H1 (cell line): ENCODE results near the gene LIX1L. TPM values are rescaled to one million over a fixed set of nuclear protein-coding genes. Genes with fewer than 3 reads are reported as not detected.

Source experiments
- CTCF ChIA-PET: fragments of 300-600 bp; sonication (Branson Sonifier 250); formaldehyde crosslinking; loops from one replicate; lab custom pipeline; 2021; ENCODE audit not compliant: partially characterized antibody; lab: Charles Lee
- POLR2A ChIA-PET: fragments of 300-600 bp; sonication (Branson Sonifier 250); formaldehyde crosslinking; loops from one replicate; lab custom pipeline; 2021; ENCODE audit warnings: inconsistent platforms; ENCODE audit not compliant: partially characterized antibody; lab: Charles Lee
- DNase-seq, 2 experiments: peaks; one replicate each; pipeline versions ENCODE4 v3.0.0 to v3.0.0-alpha.2; 2010 to 2022; ENCODE audit warnings: low spot score in 2 of 2, low read depth in 1 of 2, mixed read lengths in 1 of 2
- FAIRE-seq: peaks from 2 replicates; lab custom pipeline; 2011; peaks lifted over from hg19 to GRCh38; lab: Jason Lieb, UNC
- H2AFZ ChIP-seq: 2 replicates; pipeline ENCODE4 v1.8.1; 2012; ENCODE audit warnings: low read length, inconsistent platforms
- H2AK5ac ChIP-seq: 2 replicates; pipeline ENCODE4 v1.6.1; 2013; ENCODE audit warnings: low read depth, low read length
- H2BK120ac ChIP-seq: replicated peaks from 2 replicates; pipeline ENCODE3; 2013; ENCODE audit warnings: low read depth, low read length, inconsistent platforms
- H2BK12ac ChIP-seq: 2 replicates; pipeline ENCODE4 v1.6.1; 2013; ENCODE audit warnings: low read depth, low read length
- H2BK15ac ChIP-seq: 2 replicates; pipeline ENCODE4 v1.6.1; 2013; ENCODE audit warnings: low read length
- H2BK20ac ChIP-seq: 2 replicates; pipeline ENCODE4 v1.6.1; 2013; ENCODE audit warnings: low read length
- H2BK5ac ChIP-seq: 2 replicates; pipeline ENCODE4 v1.6.1; 2013; ENCODE audit warnings: low read depth, low read length
- H3K14ac ChIP-seq: 2 replicates; pipeline ENCODE4 v1.6.1; 2013; ENCODE audit warnings: inconsistent platforms; ENCODE audit not compliant: insufficient read length
- H3K18ac ChIP-seq: 2 replicates; pipeline ENCODE4 v1.6.1; 2013; ENCODE audit warnings: low read length; ENCODE audit errors: extremely low read depth
- H3K23ac ChIP-seq: 2 replicates; pipeline ENCODE4 v1.6.1; 2013; ENCODE audit warnings: inconsistent platforms; ENCODE audit not compliant: insufficient read length
- H3K23me2 ChIP-seq: 2 replicates; pipeline ENCODE4 v1.6.1; 2013; ENCODE audit warnings: low read depth, low read length
- H3K27ac ChIP-seq: 2 replicates; pipeline ENCODE4 v1.6.1; 2011; ENCODE audit warnings: low read depth, low read length, inconsistent platforms
- H3K27me3 ChIP-seq, 4 experiments: replicated peaks in 1 of 4; 1 replicate in 1 of 4; 2 replicates in 3 of 4; pipeline versions ENCODE4 v1.6.1 to v1.8.1; 2011 to 2013; ENCODE audit warnings: low read length in 3 of 4, mild to moderate bottlenecking in 3 of 4, inconsistent platforms in 2 of 4, mixed read lengths in 2 of 4, moderate library complexity in 1 of 4; ENCODE audit not compliant: control insufficient read depth in 3 of 4, insufficient read depth in 3 of 4; ENCODE audit errors: extremely low read depth in 1 of 4
- H3K36me3 ChIP-seq, 4 experiments: 2 replicates each; pipeline versions ENCODE4 v1.6.1 to v1.8.1; 2011 to 2013; ENCODE audit warnings: mild to moderate bottlenecking in 4 of 4, low read length in 3 of 4, moderate library complexity in 2 of 4, control low read depth in 1 of 4, inconsistent platforms in 1 of 4; ENCODE audit not compliant: insufficient read depth in 4 of 4, control insufficient read depth in 2 of 4
- H3K4ac ChIP-seq: replicated peaks from 2 replicates; pipeline ENCODE3; 2013; ENCODE audit warnings: low read length, low read depth, mixed read lengths, inconsistent platforms; ENCODE audit not compliant: insufficient read length
- H3K4me1 ChIP-seq, 4 experiments: replicated peaks in 1 of 4; 1 replicate in 1 of 4; 2 replicates in 3 of 4; pipeline versions ENCODE4 v1.6.1 to v1.8.1; 2011 to 2013; ENCODE audit warnings: low read length in 3 of 4, inconsistent platforms in 2 of 4, mixed read lengths in 1 of 4; ENCODE audit not compliant: insufficient read depth in 4 of 4, control insufficient read depth in 3 of 4
- H3K4me2 ChIP-seq, 2 experiments: 2 replicates each; pipeline versions ENCODE4 v1.6.1 to v1.8.1; 2011 to 2013; ENCODE audit warnings: low read depth in 2 of 2, low read length in 2 of 2, control low read depth in 1 of 2, inconsistent platforms in 1 of 2, mild to moderate bottlenecking in 1 of 2; ENCODE audit not compliant: insufficient read depth in 1 of 2
- H3K4me3 ChIP-seq, 4 experiments: fragments of 200-600, 300-600 bp in 1 of 4; sonication (generic), shearing (Covaris generic), sonication (Bioruptor Twin) in 1 of 4; 2 replicates each; pipeline versions ENCODE4 v1.5.1 to v1.8.1; 2011 to 2016; ENCODE audit warnings: low read length in 4 of 4, low read depth in 3 of 4, control low read depth in 2 of 4, inconsistent platforms in 2 of 4, mild to moderate bottlenecking in 2 of 4, mixed read lengths in 1 of 4, moderate library complexity in 1 of 4; ENCODE audit not compliant: insufficient read depth in 2 of 4; ENCODE audit errors: extremely low read depth in 1 of 4
- H3K56ac ChIP-seq: replicated peaks from 2 replicates; pipeline ENCODE3; 2013; ENCODE audit warnings: low read depth, mild to moderate bottlenecking, mixed read lengths, low read length, inconsistent platforms; ENCODE audit not compliant: insufficient read length
- H3K79me1 ChIP-seq: 2 replicates; pipeline ENCODE4 v1.6.1; 2013; ENCODE audit warnings: low read depth, low read length, control low read depth
- H3K79me2 ChIP-seq, 2 experiments: 2 replicates each; pipeline versions ENCODE4 v1.6.1 to v1.8.1; 2012 to 2013; ENCODE audit warnings: low read length in 2 of 2, mild to moderate bottlenecking in 2 of 2, inconsistent platforms in 1 of 2; ENCODE audit not compliant: insufficient read depth in 2 of 2, control insufficient read depth in 1 of 2
- H3K9ac ChIP-seq, 4 experiments: replicated peaks in 1 of 4; 1 replicate in 1 of 4; 2 replicates in 3 of 4; pipeline versions ENCODE4 v1.6.1 to v1.8.1; 2011 to 2013; ENCODE audit warnings: low read depth in 3 of 4, low read length in 3 of 4, control low read depth in 2 of 4, mild to moderate bottlenecking in 2 of 4, moderate library complexity in 2 of 4, inconsistent platforms in 1 of 4; ENCODE audit errors: extremely low read depth in 1 of 4
- H3K9me3 ChIP-seq, 2 experiments: 2 replicates each; pipeline versions ENCODE4 v1.6.1 to v1.8.1; 2012 to 2013; ENCODE audit warnings: mild to moderate bottlenecking in 2 of 2, moderate library complexity in 2 of 2, control low read depth in 1 of 2, inconsistent platforms in 1 of 2, low read depth in 1 of 2, low read length in 1 of 2, mixed read lengths in 1 of 2; ENCODE audit not compliant: insufficient read depth in 2 of 2
- H4K20me1 ChIP-seq, 2 experiments: replicated peaks in 1 of 2; 2 replicates each; pipeline versions ENCODE3 to v1.8.1; 2011 to 2013; ENCODE audit warnings: inconsistent platforms in 2 of 2, low read length in 2 of 2, mild to moderate bottlenecking in 1 of 2; ENCODE audit not compliant: insufficient read depth in 2 of 2, control insufficient read depth in 1 of 2
- H4K5ac ChIP-seq: 2 replicates; pipeline ENCODE4 v1.6.1; 2013; ENCODE audit warnings: low read length, low read depth, mixed read lengths, inconsistent platforms; ENCODE audit not compliant: insufficient read length
- H4K8ac ChIP-seq: 2 replicates; pipeline ENCODE4 v1.8.0; 2013; ENCODE audit warnings: mild to moderate bottlenecking, moderate library complexity, low read length, inconsistent platforms; ENCODE audit not compliant: insufficient read depth; ENCODE audit errors: extremely low read depth
- H4K91ac ChIP-seq: replicated peaks from 2 replicates; pipeline ENCODE3; 2013; ENCODE audit warnings: low read length, mixed read lengths, inconsistent platforms; ENCODE audit not compliant: insufficient read length
- ATF2 ChIP-seq: IDR thresholded peaks from 2 replicates; pipeline ENCODE4 v1.6.1; 2012; ENCODE audit warnings: low read length, inconsistent platforms
- BACH1 ChIP-seq: IDR thresholded peaks from 2 replicates; pipeline ENCODE4 v1.6.1; 2012; ENCODE audit warnings: low read length, improper control_type of control experiment
- CHD2 ChIP-seq: IDR thresholded peaks from 2 replicates; pipeline ENCODE4 v1.6.1; 2012; ENCODE audit warnings: low read length, improper control_type of control experiment
- JUND ChIP-seq: IDR thresholded peaks from 2 replicates; pipeline ENCODE4 v1.6.1; 2011; ENCODE audit warnings: mild to moderate bottlenecking, improper control_type of control experiment, low read length
- NRF1 ChIP-seq: IDR thresholded peaks from 2 replicates; pipeline ENCODE4 v1.6.1; 2011; ENCODE audit warnings: mild to moderate bottlenecking, low read depth, low read length, improper control_type of control experiment
- RXRA ChIP-seq: IDR thresholded peaks from 2 replicates; pipeline ENCODE4 v1.6.1; 2011; ENCODE audit warnings: low read depth, mild to moderate bottlenecking, low read length, moderate library complexity; ENCODE audit not compliant: insufficient read depth
- SAP30 ChIP-seq: fragments of 300-600 bp; sonication (generic); IDR thresholded peaks from 2 replicates; pipeline ENCODE4 v1.7.1; 2012; ENCODE audit warnings: low read length, moderate library complexity, mild to moderate bottlenecking, inconsistent platforms; ENCODE audit not compliant: insufficient read depth, insufficient replicate concordance
- TAF1 ChIP-seq: IDR thresholded peaks from 2 replicates; pipeline ENCODE4 v1.6.1; 2011; ENCODE audit warnings: mild to moderate bottlenecking, low read depth, low read length
- TAF7 ChIP-seq: optimal IDR thresholded peaks from 2 replicates; pipeline ENCODE3; 2011; ENCODE audit warnings: low read depth, mild to moderate bottlenecking, inconsistent platforms, low read length, moderate library complexity, borderline replicate concordance
- TBP ChIP-seq: IDR thresholded peaks from 2 replicates; pipeline ENCODE4 v1.6.1; 2011; ENCODE audit warnings: low read depth, low read length, improper control_type of control experiment
- TEAD4 ChIP-seq: IDR thresholded peaks from 2 replicates; pipeline ENCODE4 v1.6.1; 2012; ENCODE audit warnings: low read depth, low read length, inconsistent platforms, mixed read lengths
- ZNF274 ChIP-seq: IDR thresholded peaks from 2 replicates; pipeline ENCODE4 v1.7.0; 2012; ENCODE audit warnings: low read length, borderline replicate concordance; ENCODE audit errors: extremely low read depth
- WGBS, 2 experiments: shearing (Covaris generic) in 1 of 2; methylation state at CpG; one replicate each; pipeline versions ENCODE4 v1.1.6 to v1.1.7; 2013 to 2015; ENCODE audit warnings: low lambda C conversion rate in 2 of 2, mixed read lengths in 2 of 2, inconsistent platforms in 1 of 2, low coverage in 1 of 2, missing lambda C conversion rate in 1 of 2; ENCODE audit not compliant: insufficient replicate concordance in 2 of 2, insufficient coverage in 1 of 2, insufficient read length in 1 of 2; ENCODE audit errors: extremely low coverage in 1 of 2, missing lambda C conversion rate in 1 of 2; 5-methylcytosine and 5-hydroxymethylcytosine counted together
- polyA plus RNA-seq, 7 experiments: library from polyadenylated mRNA; depleted of rRNA in 3 of 7; stranded (reverse) in 5 of 7; unstranded in 2 of 7; fragments of >200 nt in 5 of 7; fragments of 200-250 nt in 2 of 7; gene quantifications; 1 replicate in 5 of 7; 2 replicates in 1 of 7; 4 replicates in 1 of 7; pipeline versions ENCODE4 v1.2.1 to v1.2.3, GENCODE V29; 2011 to 2013; ENCODE audit warnings: missing spikeins in 2 of 7, mixed read lengths in 2 of 7
- total RNA-seq: library from RNA; stranded (reverse); fragmentation: NEBNext Ultra II Directional; extraction: Animal tissue kit (Norgen Biotek cat#: 25700); gene quantifications from 2 replicates; pipeline ENCODE4 v1.2.1, GENCODE V29; 2021

LIX1L gene
- total and polyA plus RNA-seq, 2 of the 8 experiments (the other 6 are each of a cell fraction or from before 2014, with no cell fraction given) = 2.9 to 3.7 TPM

DNA sequence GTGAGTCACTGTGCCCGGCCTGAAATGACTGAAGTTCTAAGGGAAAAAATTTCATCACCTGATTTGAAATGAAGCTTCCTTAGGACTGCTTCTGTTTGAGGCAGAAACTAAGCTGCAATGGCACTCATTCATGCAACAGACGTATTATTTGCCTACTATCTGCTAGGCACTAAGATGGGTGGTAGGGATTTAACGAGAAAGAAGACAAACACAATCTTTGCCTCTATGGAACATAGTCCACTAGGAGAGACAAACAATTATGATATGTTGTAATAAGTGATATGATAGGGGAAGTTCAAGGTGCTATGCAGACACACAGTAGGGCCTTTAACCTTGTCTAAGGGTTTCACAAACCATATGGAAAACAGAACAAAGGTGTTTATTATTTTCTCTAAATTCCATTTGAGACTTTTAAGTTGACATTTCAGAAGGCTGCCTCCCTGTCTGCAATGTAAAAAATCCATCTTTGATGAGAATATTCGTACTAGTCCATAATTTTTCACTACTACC lies 11.3 kb downstream of the LIX1L start:
- Histone ChIP-seq H3K18ac (no peak overlapping the region), H3K79me2 (no peaks in the 10 kb centered on the region)
- TF ChIP-seq ATF2 (no peak), BACH1 (no peak), SAP30 (no peak), CHD2 (no peak), TBP (no peak), RXRA (no peak), TAF7 (no peak), ZNF274 (no peak), TAF1 (no peak), TEAD4 (no peak), JUND (no peak), NRF1 (no peak)

More for the DNA sequence above, 11.3 kb downstream of the LIX1L start:
- peaks cover 0 to 8% (median 2%) of the 10 kb centered on the region in 4 experiments; a peak in 4 of 7 replicates for H3K4me1 ChIP-seq
- no peak overlapping the region for H4K8ac ChIP-seq
- H2AFZ ChIP-seq = no peak overlapping the region
- no peak overlapping the region for H4K5ac ChIP-seq
- WGBS, 2 experiments = 80% methylated on average over 4 of the region's 4 CpGs; no CpG with 5 or more reads in 1 of the 2 experiments
- no peaks in the 10 kb centered on the region for H4K20me1 ChIP-seq
- no peak for FAIRE-seq
- no peak overlapping the region for H3K14ac ChIP-seq
- H3K4me3 ChIP-seq = no peak overlapping the region
- DNase-seq = no peak
- no peak overlapping the region for H2BK20ac ChIP-seq
- H4K91ac ChIP-seq = no peak overlapping the region
- no peak overlapping the region for H3K27ac ChIP-seq
- no peak overlapping the region for H3K4me2 ChIP-seq
- no peak overlapping the region for H2BK5ac ChIP-seq
- POLR2A ChIA-PET = interaction anchor here (2.8 kb wide), 1 partner anchor 19 kb away, joined by 11 read pairs; the partner anchor contains the start of gene RBM8A
- H3K9me3 ChIP-seq = no peaks in the 10 kb centered on the region
- no peak overlapping the region for H3K4ac ChIP-seq
- no peak overlapping the region for H3K23ac ChIP-seq
- no peaks in the 10 kb centered on the region for H3K36me3 ChIP-seq
- no peak overlapping the region for H2BK15ac ChIP-seq
- CTCF ChIA-PET = interaction anchor here (3.3 kb wide), 1 partner anchor 13 kb away, joined by 10 read pairs; no protein-coding TSS in a partner anchor
- no peak overlapping the region for H3K9ac ChIP-seq
- H3K27me3 ChIP-seq = no peaks in the 10 kb centered on the region
- H2BK12ac ChIP-seq = no peak overlapping the region
- no peaks in the 10 kb centered on the region for H3K23me2 ChIP-seq
- no peaks in the 10 kb centered on the region for H3K79me1 ChIP-seq
- H2AK5ac ChIP-seq = no peak overlapping the region
- no peak overlapping the region for H3K56ac ChIP-seq
- H2BK120ac ChIP-seq = no peak overlapping the region
